Vagina (tissue), 2 donors: Measurements from ENCODE around the gene IQUB.

Experiments
- POLR2A ChIP-seq, 2 donors: fragments of 450-650 bp; IDR thresholded peaks; one replicate each; pipeline ENCODE4 v1.6.1; 2017; ENCODE audit warnings: antibody characterized with exemption in 2 of 2, mild to moderate bottlenecking in 2 of 2, moderate library complexity in 2 of 2
- POLR2AphosphoS5 ChIP-seq, 2 donors: sonication (generic); formaldehyde crosslinking; IDR thresholded peaks; one replicate each; pipeline ENCODE4 v1.9.0; 2017; ENCODE audit warnings: antibody characterized with exemption in 2 of 2, mild to moderate bottlenecking in 2 of 2, low read depth in 1 of 2; ENCODE audit not compliant: insufficient read depth in 1 of 2
- TF ChIP-seq, protein P1 (sequence below), 3 experiments: fragments of 450-650 bp in 2 of 3; fragments of 200-600 bp in 1 of 3; sonication (generic) in 1 of 3; IDR thresholded peaks; one replicate each; pipeline ENCODE4 v1.5.1; 2017 to 2019; ENCODE audit warnings: antibody characterized with exemption in 3 of 3, mild to moderate bottlenecking in 2 of 3, moderate library complexity in 2 of 3

DNA sequence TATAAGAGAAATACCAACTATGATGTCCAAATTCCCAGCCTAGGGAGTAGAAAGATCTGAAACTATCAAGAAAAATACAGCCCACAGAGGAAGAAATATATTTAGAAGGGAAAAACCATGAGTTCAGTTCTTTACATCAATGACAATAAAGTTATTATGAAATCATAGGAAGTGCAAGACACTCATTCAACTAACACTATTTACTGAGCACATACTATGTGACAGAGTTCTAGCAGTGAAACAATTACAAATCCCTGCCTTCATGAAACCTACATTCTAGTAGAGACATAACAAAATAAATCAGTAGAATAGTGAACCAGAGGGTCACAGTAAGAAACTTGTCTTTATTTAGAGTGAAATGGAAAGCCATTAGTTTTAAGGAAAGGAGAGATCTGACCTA is 21.1 kb upstream of the IQUB start:
- TF ChIP-seq, protein P1, sequence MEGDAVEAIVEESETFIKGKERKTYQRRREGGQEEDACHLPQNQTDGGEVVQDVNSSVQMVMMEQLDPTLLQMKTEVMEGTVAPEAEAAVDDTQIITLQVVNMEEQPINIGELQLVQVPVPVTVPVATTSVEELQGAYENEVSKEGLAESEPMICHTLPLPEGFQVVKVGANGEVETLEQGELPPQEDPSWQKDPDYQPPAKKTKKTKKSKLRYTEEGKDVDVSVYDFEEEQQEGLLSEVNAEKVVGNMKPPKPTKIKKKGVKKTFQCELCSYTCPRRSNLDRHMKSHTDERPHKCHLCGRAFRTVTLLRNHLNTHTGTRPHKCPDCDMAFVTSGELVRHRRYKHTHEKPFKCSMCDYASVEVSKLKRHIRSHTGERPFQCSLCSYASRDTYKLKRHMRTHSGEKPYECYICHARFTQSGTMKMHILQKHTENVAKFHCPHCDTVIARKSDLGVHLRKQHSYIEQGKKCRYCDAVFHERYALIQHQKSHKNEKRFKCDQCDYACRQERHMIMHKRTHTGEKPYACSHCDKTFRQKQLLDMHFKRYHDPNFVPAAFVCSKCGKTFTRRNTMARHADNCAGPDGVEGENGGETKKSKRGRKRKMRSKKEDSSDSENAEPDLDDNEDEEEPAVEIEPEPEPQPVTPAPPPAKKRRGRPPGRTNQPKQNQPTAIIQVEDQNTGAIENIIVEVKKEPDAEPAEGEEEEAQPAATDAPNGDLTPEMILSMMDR (IDR thresholded peaks at IDR 0.05): no peak
- no peak for TF ChIP-seq POLR2AphosphoS5 (IDR thresholded peaks at IDR 0.05; ENCODE audit: insufficient read depth in 1 of 2, low read depth in 1 of 2)
- no peak for TF ChIP-seq POLR2A (IDR thresholded peaks at IDR 0.05)
